Measurements from ENCODE around the gene SSH2.

Gene SSH2

GRCh38 chr17:29778956-29779811 is 150.8 kb downstream of the SSH2 start:
- no peaks in the 10 kb centered on the region for H3K36me3 ChIP-seq (ENCODE audit: control insufficient read depth, insufficient read depth, low read length)
- H3K4me1 ChIP-seq: peaks cover 4% of the 10 kb centered on the region
- no peaks in the 10 kb centered on the region for H3K9me3 ChIP-seq (ENCODE audit: control insufficient read depth, low read length)
- H3K27ac ChIP-seq: no peak overlapping the region
- H3K4me2 ChIP-seq (ENCODE audit: low read length): no peak overlapping the region
- TF ChIP-seq, protein P1, sequence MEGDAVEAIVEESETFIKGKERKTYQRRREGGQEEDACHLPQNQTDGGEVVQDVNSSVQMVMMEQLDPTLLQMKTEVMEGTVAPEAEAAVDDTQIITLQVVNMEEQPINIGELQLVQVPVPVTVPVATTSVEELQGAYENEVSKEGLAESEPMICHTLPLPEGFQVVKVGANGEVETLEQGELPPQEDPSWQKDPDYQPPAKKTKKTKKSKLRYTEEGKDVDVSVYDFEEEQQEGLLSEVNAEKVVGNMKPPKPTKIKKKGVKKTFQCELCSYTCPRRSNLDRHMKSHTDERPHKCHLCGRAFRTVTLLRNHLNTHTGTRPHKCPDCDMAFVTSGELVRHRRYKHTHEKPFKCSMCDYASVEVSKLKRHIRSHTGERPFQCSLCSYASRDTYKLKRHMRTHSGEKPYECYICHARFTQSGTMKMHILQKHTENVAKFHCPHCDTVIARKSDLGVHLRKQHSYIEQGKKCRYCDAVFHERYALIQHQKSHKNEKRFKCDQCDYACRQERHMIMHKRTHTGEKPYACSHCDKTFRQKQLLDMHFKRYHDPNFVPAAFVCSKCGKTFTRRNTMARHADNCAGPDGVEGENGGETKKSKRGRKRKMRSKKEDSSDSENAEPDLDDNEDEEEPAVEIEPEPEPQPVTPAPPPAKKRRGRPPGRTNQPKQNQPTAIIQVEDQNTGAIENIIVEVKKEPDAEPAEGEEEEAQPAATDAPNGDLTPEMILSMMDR (IDR thresholded peaks at IDR 0.05): peak; percentile 84
- no peak overlapping the region for H3K4me3 ChIP-seq (ENCODE audit: low read depth, low read length)
- H2AFZ ChIP-seq: no peak overlapping the region
- no peaks in the 10 kb centered on the region for H3K27me3 ChIP-seq (ENCODE audit: control insufficient read depth, insufficient read depth, low read length)
- H3K79me2 ChIP-seq: no peaks in the 10 kb centered on the region
- no peak overlapping the region for H3K9ac ChIP-seq

DNA sequence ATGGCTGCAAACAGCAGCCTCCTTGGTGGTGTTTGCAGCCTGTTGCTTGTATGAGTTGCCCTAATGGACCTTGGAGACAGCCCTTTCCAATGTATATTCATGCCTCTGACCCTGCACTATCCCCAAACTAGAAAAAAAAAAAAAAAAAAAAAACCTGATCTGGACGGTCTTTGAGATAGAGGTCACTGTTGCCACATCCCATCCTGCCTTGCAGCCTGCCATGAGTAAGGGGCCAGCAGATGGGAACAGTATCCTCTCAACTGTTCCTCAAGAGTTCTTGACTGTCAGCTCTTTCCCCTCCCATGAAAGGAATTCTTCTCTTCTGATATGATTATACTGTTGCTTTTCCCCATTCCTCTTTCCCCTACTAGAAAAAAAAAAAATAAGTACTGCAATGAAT is 152.4 kb downstream of the SSH2 start:
- Histone ChIP-seq H3K4me3 (ENCODE audit: low read depth, low read length) (no peak overlapping the region), H2AFZ (no peak overlapping the region), H3K4me2 (ENCODE audit: low read length) (no peak overlapping the region), H3K27me3 (ENCODE audit: control insufficient read depth, insufficient read depth, low read length) (no peaks in the 10 kb centered on the region), H3K36me3 (ENCODE audit: control insufficient read depth, insufficient read depth, low read length) (no peaks in the 10 kb centered on the region), H3K79me2 (no peaks in the 10 kb centered on the region), H3K27ac (no peak overlapping the region), H3K9ac (no peak overlapping the region), H3K9me3 (ENCODE audit: control insufficient read depth, low read length) (no peaks in the 10 kb centered on the region), H3K4me1 (peaks cover 4% of the 10 kb centered on the region)
- TF ChIP-seq, protein P1 (IDR thresholded peaks at IDR 0.05): no peak

- no peak overlapping the region for H2AFZ ChIP-seq
- H3K4me3 ChIP-seq (ENCODE audit: low read depth, low read length): no peak overlapping the region
- H3K36me3 ChIP-seq (ENCODE audit: control insufficient read depth, insufficient read depth, low read length): no peaks in the 10 kb centered on the region
- H3K4me1 ChIP-seq: peaks cover 4% of the 10 kb centered on the region
- H3K9ac ChIP-seq: no peak overlapping the region
- H3K9me3 ChIP-seq (ENCODE audit: control insufficient read depth, low read length): no peaks in the 10 kb centered on the region
- no peaks in the 10 kb centered on the region for H3K79me2 ChIP-seq
- TF ChIP-seq, protein P1 (IDR thresholded peaks at IDR 0.05): no peak
- no peak overlapping the region for H3K4me2 ChIP-seq (ENCODE audit: low read length)
- H3K27me3 ChIP-seq (ENCODE audit: control insufficient read depth, insufficient read depth, low read length): no peaks in the 10 kb centered on the region
- H3K27ac ChIP-seq: no peak overlapping the region
Observed at GRCh38 chr17:29776026-29776425, 154.0 kb downstream of the SSH2 start.

DNA sequence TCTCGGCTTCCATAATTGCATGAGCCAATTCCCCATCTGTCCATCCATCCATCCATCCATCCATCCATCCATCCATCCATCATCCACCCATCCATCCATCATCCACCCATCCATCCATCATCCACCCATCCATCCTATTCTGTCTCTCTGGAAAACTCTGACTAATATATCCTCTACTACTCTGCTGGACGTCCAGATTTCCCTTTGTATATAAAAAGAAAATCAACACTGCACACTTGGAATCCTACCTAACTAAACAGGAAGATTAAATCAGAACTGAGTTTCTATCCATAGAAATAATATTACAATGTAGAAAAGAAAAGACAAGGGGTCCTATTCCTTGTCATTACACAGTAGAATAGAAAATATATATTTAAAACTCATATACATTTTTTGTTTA is 157.0 kb downstream of the SSH2 start:
- Histone ChIP-seq H3K9ac (no peak overlapping the region), H3K27ac (no peak overlapping the region), H3K4me2 (ENCODE audit: low read length) (no peak overlapping the region), H3K36me3 (ENCODE audit: control insufficient read depth, insufficient read depth, low read length) (no peaks in the 10 kb centered on the region), H3K27me3 (ENCODE audit: control insufficient read depth, insufficient read depth, low read length) (no peaks in the 10 kb centered on the region), H3K4me3 (ENCODE audit: low read depth, low read length) (no peak overlapping the region), H2AFZ (no peak overlapping the region), H3K9me3 (ENCODE audit: control insufficient read depth, low read length) (no peaks in the 10 kb centered on the region), H3K79me2 (no peaks in the 10 kb centered on the region), H3K4me1 (no peaks in the 10 kb centered on the region)
- TF ChIP-seq, protein P1 (IDR thresholded peaks at IDR 0.05): no peak

DNA sequence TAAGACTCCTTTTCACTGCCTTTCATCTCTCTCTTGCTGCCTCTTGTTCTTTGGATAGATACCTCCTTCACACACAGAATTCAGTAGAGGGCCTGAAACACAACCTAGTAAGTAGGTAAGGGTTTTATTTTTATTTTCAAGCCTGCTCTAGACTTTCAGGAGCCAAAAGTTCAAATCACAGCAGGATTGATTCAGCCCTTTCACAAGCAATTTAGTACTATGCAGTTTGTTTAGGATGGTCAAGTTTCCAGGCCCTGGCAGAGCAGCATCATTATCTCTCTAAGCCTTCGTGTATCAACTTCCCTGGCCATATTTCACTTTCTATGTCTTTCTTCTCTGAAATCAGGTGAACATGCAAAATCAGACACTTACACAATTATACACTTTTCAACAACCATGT is 158.5 kb downstream of the SSH2 start:
- H3K4me2 ChIP-seq (ENCODE audit: low read length): no peak overlapping the region
- TF ChIP-seq, protein P1 (IDR thresholded peaks at IDR 0.05): no peak
- no peak overlapping the region for H2AFZ ChIP-seq
- H3K9me3 ChIP-seq (ENCODE audit: control insufficient read depth, low read length): no peaks in the 10 kb centered on the region
- no peaks in the 10 kb centered on the region for H3K79me2 ChIP-seq
- no peaks in the 10 kb centered on the region for H3K36me3 ChIP-seq (ENCODE audit: control insufficient read depth, insufficient read depth, low read length)
- H3K4me3 ChIP-seq (ENCODE audit: low read depth, low read length): no peak overlapping the region
- H3K9ac ChIP-seq: no peak overlapping the region
- no peaks in the 10 kb centered on the region for H3K27me3 ChIP-seq (ENCODE audit: control insufficient read depth, insufficient read depth, low read length)
- no peak overlapping the region for H3K27ac ChIP-seq
- H3K4me1 ChIP-seq: no peaks in the 10 kb centered on the region

All from parathyroid adenoma (tissue), 2 donors.